Testis (tissue), 3 donors: Measurements from ENCODE around the gene GDAP1L1. TPM values are rescaled to one million over a fixed set of nuclear protein-coding genes. Genes with fewer than 3 reads are reported as not detected.

Experiments
- DNase-seq: peaks from one replicate; pipeline ENCODE4 v3.0.0-alpha.2; 2019
- H3K27ac ChIP-seq, 2 donors: fragments of 200-600 bp; sonication (generic); one replicate each; pipeline ENCODE4 v1.5.1; 2019
- H3K27me3 ChIP-seq: fragments of 200-600 bp; sonication (generic); one replicate; pipeline ENCODE4 v1.5.1; 2019
- H3K36me3 ChIP-seq: fragments of 200-600 bp; sonication (generic); one replicate; pipeline ENCODE4 v1.5.1; 2017; ENCODE audit warnings: low read depth; ENCODE audit errors: missing control alignments
- H3K4me1 ChIP-seq: fragments of 200-600 bp; sonication (generic); one replicate; pipeline ENCODE4 v1.5.1; 2019
- H3K4me3 ChIP-seq, 2 donors: fragments of 200-600 bp; sonication (generic); one replicate each; pipeline ENCODE4 v1.5.1; 2017 to 2019
- H3K9me3 ChIP-seq: fragments of 200-600 bp; sonication (generic); one replicate; pipeline ENCODE4 v1.5.1; 2017
- CTCF ChIP-seq, 3 experiments: fragments of 450-650 bp in 2 of 3; fragments of 200-600 bp in 1 of 3; sonication (generic) in 1 of 3; IDR thresholded peaks; one replicate each; pipeline ENCODE4 v1.5.1; 2016 to 2019; ENCODE audit warnings: antibody characterized with exemption in 3 of 3, mild to moderate bottlenecking in 2 of 3, moderate library complexity in 1 of 3
- POLR2A ChIP-seq: fragments of 450-650 bp; IDR thresholded peaks from one replicate; pipeline ENCODE4 v1.6.1; 2017; ENCODE audit warnings: antibody characterized with exemption, mild to moderate bottlenecking, moderate library complexity
- WGBS, 2 donors: methylation state at CpG; one replicate each; pipeline ENCODE4 v1.1.5; 2018; 5-methylcytosine and 5-hydroxymethylcytosine counted together
- intact Hi-C: fragments of 100-400 bp; cut with DNase I; formaldehyde crosslinking; loops from one replicate; pipeline ENCODE4 v1.15.1; 2023; ENCODE audit warnings: low total_unique reads
- polyA plus RNA-seq: library from polyadenylated mRNA; stranded (reverse); fragments of 350-450 nt; fragmentation: Illumina TruSeq; extraction: RNeasy Lipid Tissue Mini Kit (QIAGEN cat#74804); gene quantifications from one replicate; pipeline ENCODE4 v1.2.3, GENCODE V29; 2014; ENCODE audit warnings: low read depth, low replicate concordance; ENCODE audit not compliant: insufficient read depth
- total RNA-seq, 2 donors: library from RNA; depleted of rRNA; stranded (reverse); fragments of >200 nt; gene quantifications; one replicate each; pipeline ENCODE4 v1.2.3, GENCODE V29; 2016

GDAP1L1 gene
- total and polyA plus RNA-seq, 3 donors from 2014 or later = 1.3 to 2.7 (median 1.7) TPM

GRCh38 chr20:44309763-44310663, 62.9 kb downstream of the GDAP1L1 start:
- intact Hi-C loops = loop anchor here (5.0 kb wide), 1 partner anchor 93 kb away; no protein-coding TSS in a partner anchor
- Histone ChIP-seq H3K27me3 (no peaks in the 10 kb centered on the region), H3K27ac (peak overlapping the region; percentile 33 to 72), H3K36me3 (no peaks in the 10 kb centered on the region), H3K4me1 (peaks cover 13% of the 10 kb centered on the region), H3K9me3 (no peaks in the 10 kb centered on the region), H3K4me3 (peak overlapping the region; percentile 94 to 97)
- WGBS, 2 donors = 7 to 9% methylated on average over 8 to 17 of the region's 17 CpGs
- DNase-seq = peak; percentile 48
- TF ChIP-seq CTCF (IDR thresholded peaks at IDR 0.05) = no peak
- no peak for TF ChIP-seq POLR2A

- intact Hi-C loops = loop anchor here (5.0 kb wide), 1 partner anchor 94 kb away; no protein-coding TSS in a partner anchor
- peak; percentile 98 for DNase-seq
- H3K4me3 ChIP-seq = peak within 1 kb of the TSS; percentile 94 to 97
- 2% methylated on average over 22 to 64 of the region's 70 CpGs for WGBS, 2 donors
- peaks cover 13% of the 10 kb centered on the region for H3K4me1 ChIP-seq
- no peaks in the 10 kb centered on the region for H3K9me3 ChIP-seq
- TF ChIP-seq CTCF (IDR thresholded peaks at IDR 0.05) (peak; percentile 94 to 99 (median 98)), POLR2A (no peak)
- H3K36me3 ChIP-seq = no peaks in the 10 kb centered on the region
- H3K27ac ChIP-seq = peak within 1 kb of the TSS; percentile 48 to 72
- no peaks in the 10 kb centered on the region for H3K27me3 ChIP-seq
Observed at GRCh38 chr20:44310664-44311639, 63.8 kb downstream of the GDAP1L1 start, which contains the start of gene FITM2. Gene FITM2, minus strand, starts transcription at chr20:44311202. Its CDS starts 54 bp downstream, at chr20:44311148.

- Histone ChIP-seq H3K36me3 (no peaks in the 10 kb centered on the region), H3K4me3 (no peak overlapping the region), H3K9me3 (no peaks in the 10 kb centered on the region), H3K27me3 (no peaks in the 10 kb centered on the region), H3K27ac (no peak overlapping the region), H3K4me1 (peaks cover 6% of the 10 kb centered on the region)
- intact Hi-C loops = loop anchor here (5.0 kb wide), 1 partner anchor 98 kb away; no protein-coding TSS in a partner anchor
- no peak for DNase-seq
- TF ChIP-seq CTCF (IDR thresholded peaks at IDR 0.05) (no peak), POLR2A (no peak)
Observed at GRCh38 chr20:44314870-44315269, 67.8 kb downstream of the GDAP1L1 start.

GRCh38 chr20:44319839-44320422, 72.8 kb downstream of the GDAP1L1 start:
- no peaks in the 10 kb centered on the region for H3K9me3 ChIP-seq
- DNase-seq = no peak
- intact Hi-C loops = no loop called here
- no peak overlapping the region for H3K4me3 ChIP-seq
- H3K27me3 ChIP-seq = no peaks in the 10 kb centered on the region
- no peak overlapping the region for H3K27ac ChIP-seq
- WGBS, 2 donors = 93 to 98% methylated on average over 2 of the region's 2 CpGs
- TF ChIP-seq POLR2A (no peak), CTCF (IDR thresholded peaks at IDR 0.05) (no peak)
- H3K36me3 ChIP-seq = no peaks in the 10 kb centered on the region
- no peaks in the 10 kb centered on the region for H3K4me1 ChIP-seq
